IMR-90 (cell line): Measurements from ENCODE around the gene ELMO1. TPM values are rescaled to one million over a fixed set of nuclear protein-coding genes. Genes with fewer than 3 reads are reported as not detected.

Source experiments
- ATAC-seq: fragments of 200-7000 bp; cut with Tn5 transposase; 2 replicates; pipeline ENCODE4 v1.9.1; 2020; ENCODE audit warnings: low read depth, mild to moderate bottlenecking, moderate library complexity
- BruUV-seq: library from RNA; stranded (reverse); fragments of 400-500 nt; replicated peaks from 2 replicates; lab custom pipeline; 2021; lab: Mats Ljungman, UMichigan
- CTCF ChIA-PET: fragments of 300-600 bp; formaldehyde crosslinking; extraction: SDS; loops from one replicate; lab custom pipeline; 2021; ENCODE audit warnings: antibody characterized with exemption; lab: Yijun Ruan, JAX
- POLR2A ChIA-PET: fragments of 300-600 bp; sonication (Branson Sonifier 250); formaldehyde crosslinking; loops from one replicate; lab custom pipeline; 2022; ENCODE audit warnings: antibody characterized with exemption; ENCODE audit not compliant: unreplicated experiment; lab: Charles Lee
- DNase-seq: peaks from one replicate; pipeline ENCODE4 v3.0.0; 2013
- H2AFZ ChIP-seq: replicated peaks from 2 replicates; pipeline ENCODE3; 2013; ENCODE audit warnings: low read length, mild to moderate bottlenecking; ENCODE audit not compliant: poor library complexity
- H2AK5ac ChIP-seq: 2 replicates; pipeline ENCODE4 v1.6.1; 2013; ENCODE audit warnings: low read depth, low read length, inconsistent platforms
- H2AK9ac ChIP-seq: replicated peaks from 2 replicates; pipeline ENCODE3; 2013; ENCODE audit warnings: mild to moderate bottlenecking, low read depth, low read length, moderate library complexity; ENCODE audit not compliant: poor library complexity
- H2BK120ac ChIP-seq: 2 replicates; pipeline ENCODE4 v1.6.1; 2013; ENCODE audit warnings: low read depth, low read length, inconsistent platforms
- H2BK15ac ChIP-seq: 3 replicates; pipeline ENCODE4 v1.6.1; 2013; ENCODE audit warnings: low read depth, low read length, inconsistent platforms
- H2BK20ac ChIP-seq: 2 replicates; pipeline ENCODE4 v1.6.1; 2013; ENCODE audit warnings: low read depth, mild to moderate bottlenecking, inconsistent platforms, low read length, moderate library complexity
- H2BK5ac ChIP-seq: 2 replicates; pipeline ENCODE4 v1.6.1; 2013; ENCODE audit warnings: mild to moderate bottlenecking, low read depth, low read length, inconsistent platforms; ENCODE audit not compliant: poor library complexity, severe bottlenecking
- H3K14ac ChIP-seq: replicated peaks from 2 replicates; pipeline ENCODE4 v1.6.1; 2013; ENCODE audit warnings: low read depth, low read length, inconsistent platforms
- H3K18ac ChIP-seq: 2 replicates; pipeline ENCODE4 v1.6.1; 2013; ENCODE audit warnings: low read depth, low read length, control low read depth
- H3K23ac ChIP-seq: 2 replicates; pipeline ENCODE4 v1.6.1; 2013; ENCODE audit warnings: low read depth, low read length, inconsistent platforms
- H3K27ac ChIP-seq: 2 replicates; pipeline ENCODE4 v1.5.1; 2013; ENCODE audit warnings: mild to moderate bottlenecking, control low read depth, low read length; ENCODE audit not compliant: insufficient read depth
- H3K27me3 ChIP-seq: 2 replicates; pipeline ENCODE4 v1.6.1; 2013; ENCODE audit warnings: low read length; ENCODE audit not compliant: control insufficient read depth, insufficient read depth
- H3K36me3 ChIP-seq: 2 replicates; pipeline ENCODE4 v1.6.1; 2013; ENCODE audit warnings: low read length, mixed read lengths; ENCODE audit not compliant: control insufficient read depth, insufficient read depth
- H3K4ac ChIP-seq: 2 replicates; pipeline ENCODE4 v1.6.1; 2013; ENCODE audit warnings: low read depth, low read length, inconsistent platforms
- H3K4me1 ChIP-seq: 2 replicates; pipeline ENCODE4 v1.6.1; 2013; ENCODE audit warnings: low read length, mixed read lengths; ENCODE audit not compliant: control insufficient read depth, insufficient read depth
- H3K4me2 ChIP-seq: 2 replicates; pipeline ENCODE4 v1.6.1; 2013; ENCODE audit warnings: low read depth, mild to moderate bottlenecking, control low read depth, low read length, moderate library complexity
- H3K4me3 ChIP-seq: 2 replicates; pipeline ENCODE4 v1.5.1; 2013; ENCODE audit warnings: low read depth, mild to moderate bottlenecking, control low read depth, low read length, moderate library complexity; ENCODE audit not compliant: insufficient read depth
- H3K56ac ChIP-seq: 2 replicates; pipeline ENCODE4 v1.6.1; 2013; ENCODE audit warnings: low read length, inconsistent platforms; ENCODE audit not compliant: insufficient read depth; ENCODE audit errors: extremely low read depth
- H3K79me1 ChIP-seq, 2 experiments: 2 replicates each; pipeline ENCODE4 v1.6.1; 2013; ENCODE audit warnings: low read length in 2 of 2, inconsistent platforms in 1 of 2, low read depth in 1 of 2
- H3K9ac ChIP-seq: 2 replicates; pipeline ENCODE4 v1.6.1; 2013; ENCODE audit warnings: low read depth, low read length, control low read depth
- H3K9me1 ChIP-seq: 2 replicates; pipeline ENCODE4 v1.6.1; 2013; ENCODE audit warnings: low read length, inconsistent platforms; ENCODE audit not compliant: insufficient read depth
- H3K9me3 ChIP-seq: 2 replicates; pipeline ENCODE4 v1.6.1; 2013; ENCODE audit warnings: low read length; ENCODE audit not compliant: control insufficient read depth, insufficient read depth
- H4K20me1 ChIP-seq: 2 replicates; pipeline ENCODE4 v1.6.1; 2013; ENCODE audit warnings: low read length, inconsistent platforms; ENCODE audit not compliant: insufficient read depth
- H4K5ac ChIP-seq: 2 replicates; pipeline ENCODE4 v1.6.1; 2013; ENCODE audit warnings: mild to moderate bottlenecking, low read depth, low read length, control low read depth
- H4K8ac ChIP-seq, 2 experiments: 2 replicates each; pipeline ENCODE4 v1.6.1; 2013; ENCODE audit warnings: low read depth in 2 of 2, low read length in 2 of 2, control low read depth in 1 of 2, inconsistent platforms in 1 of 2
- H4K91ac ChIP-seq: 2 replicates; pipeline ENCODE4 v1.6.1; 2013; ENCODE audit warnings: low read depth, low read length, inconsistent platforms; ENCODE audit not compliant: insufficient read depth
- BHLHE40 ChIP-seq: fragments of 150-350 bp; IDR thresholded peaks from 2 replicates; pipeline ENCODE4 v1.6.1; 2016; ENCODE audit warnings: mild to moderate bottlenecking, low read depth, low read length
- CEBPB ChIP-seq: IDR thresholded peaks from 2 replicates; pipeline ENCODE4 v1.6.1; 2012; ENCODE audit warnings: low read depth, low read length, improper control_type of control experiment
- CHD1 ChIP-seq: IDR thresholded peaks from 2 replicates; pipeline ENCODE4 v1.6.1; 2012; ENCODE audit warnings: low read depth, low read length, improper control_type of control experiment
- FOS ChIP-seq: fragments of 150-350 bp; IDR thresholded peaks from 2 replicates; pipeline ENCODE4 v1.6.1; 2016; ENCODE audit warnings: low read depth, low read length
- MAFK ChIP-seq: IDR thresholded peaks from 2 replicates; pipeline ENCODE4 v1.6.1; 2012; ENCODE audit warnings: low read depth, low read length, improper control_type of control experiment
- MAZ ChIP-seq: IDR thresholded peaks from 2 replicates; pipeline ENCODE4 v1.6.1; 2012; ENCODE audit warnings: low read depth, mild to moderate bottlenecking, low read length, improper control_type of control experiment, moderate library complexity, borderline replicate concordance
- MXI1 ChIP-seq: IDR thresholded peaks from 2 replicates; pipeline ENCODE4 v1.6.1; 2012; ENCODE audit warnings: low read depth, mild to moderate bottlenecking, low read length, moderate library complexity, borderline replicate concordance
- NFE2L2 ChIP-seq: fragments of 150-350 bp; IDR thresholded peaks from 2 replicates; pipeline ENCODE4 v1.6.1; 2016; ENCODE audit warnings: low read depth, mild to moderate bottlenecking, low read length
- POLR2A ChIP-seq: IDR thresholded peaks from 2 replicates; pipeline ENCODE4 v1.6.1; 2012; ENCODE audit warnings: mild to moderate bottlenecking, low read depth, low read length
- RAD21 ChIP-seq: IDR thresholded peaks from 2 replicates; pipeline ENCODE4 v1.6.1; 2012; ENCODE audit warnings: low read length, improper control_type of control experiment
- RCOR1 ChIP-seq: IDR thresholded peaks from 2 replicates; pipeline ENCODE4 v1.6.1; 2012; ENCODE audit warnings: mild to moderate bottlenecking, low read length, improper control_type of control experiment; ENCODE audit not compliant: insufficient replicate concordance
- RFX5 ChIP-seq: IDR thresholded peaks from 2 replicates; pipeline ENCODE4 v1.8.0; 2012; ENCODE audit warnings: low read depth, mild to moderate bottlenecking, low read length, moderate library complexity
- SMC3 ChIP-seq: fragments of 150-350 bp; IDR thresholded peaks from 2 replicates; pipeline ENCODE4 v1.6.1; 2016; ENCODE audit warnings: low read depth, mild to moderate bottlenecking, antibody characterized with exemption, low read length, moderate library complexity
- WGBS, 2 experiments: methylation state at CpG; one replicate each; pipeline versions ENCODE4 v1.1.5 to v1.1.7; 2013; ENCODE audit warnings: missing lambda C conversion rate in 2 of 2; ENCODE audit not compliant: insufficient read length in 1 of 2; ENCODE audit errors: extremely low coverage in 2 of 2; 5-methylcytosine and 5-hydroxymethylcytosine counted together
- dilution Hi-C: fragments of 300-500 bp; cut with HindIII; formaldehyde crosslinking; loops from one replicate; pipeline ENCODE4 v1.14.3; 2018; ENCODE audit warnings: low sequenced_read_pairs; ENCODE audit not compliant: unreplicated experiment
- in situ Hi-C: fragments of 300-500 bp; cut with MboI; formaldehyde crosslinking; loops from 3 replicates; pipeline ENCODE4 v1.14.3; 2019; ENCODE audit warnings: low sequenced_read_pairs, inconsistent platforms, mixed read lengths
- intact Hi-C: fragments of 100-400 bp; cut with micrococcal nuclease; formaldehyde crosslinking; loops from 2 replicates; pipeline ENCODE4 v1.10.0; 2022
- polyA plus RNA-seq, 3 experiments: library from polyadenylated mRNA; depleted of rRNA; stranded (reverse); fragments of >200 nt; gene quantifications; 2 replicates each; pipeline ENCODE4 v1.2.3, GENCODE V29; 2012; ENCODE audit warnings: low replicate concordance in 1 of 3
- total RNA-seq: library from RNA; depleted of rRNA; stranded (reverse); fragments of >200 nt; gene quantifications from 2 replicates; pipeline ENCODE4 v1.2.3, GENCODE V29; 2012
- TF ChIP-seq, protein P1 (sequence below): conservative IDR thresholded peaks from 2 replicates; pipeline ENCODE4 v1.5.1; 2012; ENCODE audit warnings: mild to moderate bottlenecking, low read depth, low read length, improper control_type of control experiment
- TF ChIP-seq, protein P2 (sequence below): fragments of 150-350 bp; IDR thresholded peaks from 2 replicates; pipeline ENCODE4 v1.6.1; 2016; ENCODE audit warnings: low read depth, mild to moderate bottlenecking, low read length, moderate library complexity, borderline replicate concordance
- TF ChIP-seq, protein P3 (sequence below): fragments of 150-350 bp; IDR thresholded peaks from 2 replicates; pipeline ENCODE4 v1.6.1; 2017; ENCODE audit warnings: mild to moderate bottlenecking, antibody characterized with exemption, low read length, low read depth

The ELMO1 gene
- total and polyA plus RNA-seq, 2 of the 4 experiments (the other 2 are of a cell fraction): 0.03 TPM; not detected in 1

DNA sequence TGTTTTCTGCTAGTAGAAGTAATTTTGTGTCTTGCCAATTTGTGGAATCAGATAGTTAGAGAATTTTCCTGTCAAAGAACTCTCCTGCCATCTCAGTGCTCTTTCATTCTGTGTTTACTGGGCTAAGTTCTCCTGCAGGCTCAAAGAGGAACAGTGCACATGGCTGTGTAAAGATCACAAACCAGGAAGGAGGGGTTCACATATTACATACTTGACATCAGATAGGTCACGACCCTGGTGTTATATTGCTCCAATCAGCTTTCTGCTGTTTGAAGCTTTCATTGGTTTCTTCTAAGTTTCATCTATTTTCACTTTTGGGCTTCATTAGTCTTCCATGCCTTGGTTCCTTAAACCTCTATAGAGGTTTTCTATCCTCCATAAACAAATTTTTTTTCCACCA is 13.5 kb upstream of the ELMO1 start:
- BruUV-seq: no TSS peak
- no peak overlapping the region for H2AFZ ChIP-seq
- H3K9me3 ChIP-seq: peaks cover 7% of the 10 kb centered on the region; the same call in 1 of the 2 replicates
- DNase-seq (no peak), ATAC-seq (no peak)
- H4K5ac ChIP-seq: no peak overlapping the region
- TF ChIP-seq, protein P1, sequence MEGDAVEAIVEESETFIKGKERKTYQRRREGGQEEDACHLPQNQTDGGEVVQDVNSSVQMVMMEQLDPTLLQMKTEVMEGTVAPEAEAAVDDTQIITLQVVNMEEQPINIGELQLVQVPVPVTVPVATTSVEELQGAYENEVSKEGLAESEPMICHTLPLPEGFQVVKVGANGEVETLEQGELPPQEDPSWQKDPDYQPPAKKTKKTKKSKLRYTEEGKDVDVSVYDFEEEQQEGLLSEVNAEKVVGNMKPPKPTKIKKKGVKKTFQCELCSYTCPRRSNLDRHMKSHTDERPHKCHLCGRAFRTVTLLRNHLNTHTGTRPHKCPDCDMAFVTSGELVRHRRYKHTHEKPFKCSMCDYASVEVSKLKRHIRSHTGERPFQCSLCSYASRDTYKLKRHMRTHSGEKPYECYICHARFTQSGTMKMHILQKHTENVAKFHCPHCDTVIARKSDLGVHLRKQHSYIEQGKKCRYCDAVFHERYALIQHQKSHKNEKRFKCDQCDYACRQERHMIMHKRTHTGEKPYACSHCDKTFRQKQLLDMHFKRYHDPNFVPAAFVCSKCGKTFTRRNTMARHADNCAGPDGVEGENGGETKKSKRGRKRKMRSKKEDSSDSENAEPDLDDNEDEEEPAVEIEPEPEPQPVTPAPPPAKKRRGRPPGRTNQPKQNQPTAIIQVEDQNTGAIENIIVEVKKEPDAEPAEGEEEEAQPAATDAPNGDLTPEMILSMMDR: no peak
- TF ChIP-seq, protein P2, sequence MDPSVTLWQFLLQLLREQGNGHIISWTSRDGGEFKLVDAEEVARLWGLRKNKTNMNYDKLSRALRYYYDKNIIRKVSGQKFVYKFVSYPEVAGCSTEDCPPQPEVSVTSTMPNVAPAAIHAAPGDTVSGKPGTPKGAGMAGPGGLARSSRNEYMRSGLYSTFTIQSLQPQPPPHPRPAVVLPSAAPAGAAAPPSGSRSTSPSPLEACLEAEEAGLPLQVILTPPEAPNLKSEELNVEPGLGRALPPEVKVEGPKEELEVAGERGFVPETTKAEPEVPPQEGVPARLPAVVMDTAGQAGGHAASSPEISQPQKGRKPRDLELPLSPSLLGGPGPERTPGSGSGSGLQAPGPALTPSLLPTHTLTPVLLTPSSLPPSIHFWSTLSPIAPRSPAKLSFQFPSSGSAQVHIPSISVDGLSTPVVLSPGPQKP: no peak
- TF ChIP-seq NFE2L2 (no peak), FOS (no peak), RAD21 (no peak), MAZ (no peak), SMC3 (no peak), CEBPB (no peak), BHLHE40 (no peak), POLR2A (no peak), MAFK (no peak), RCOR1 (no peak), MXI1 (no peak), CHD1 (no peak), RFX5 (no peak)
- TF ChIP-seq, protein P3, sequence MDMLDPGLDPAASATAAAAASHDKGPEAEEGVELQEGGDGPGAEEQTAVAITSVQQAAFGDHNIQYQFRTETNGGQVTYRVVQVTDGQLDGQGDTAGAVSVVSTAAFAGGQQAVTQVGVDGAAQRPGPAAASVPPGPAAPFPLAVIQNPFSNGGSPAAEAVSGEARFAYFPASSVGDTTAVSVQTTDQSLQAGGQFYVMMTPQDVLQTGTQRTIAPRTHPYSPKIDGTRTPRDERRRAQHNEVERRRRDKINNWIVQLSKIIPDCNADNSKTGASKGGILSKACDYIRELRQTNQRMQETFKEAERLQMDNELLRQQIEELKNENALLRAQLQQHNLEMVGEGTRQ: no peak
- H3K9ac ChIP-seq: no peak overlapping the region
- H4K20me1 ChIP-seq: no peaks in the 10 kb centered on the region
- no peaks in the 10 kb centered on the region for H3K27me3 ChIP-seq
- WGBS, 2 experiments: no CpG with 5 or more reads among the region's 1 CpG
- dilution Hi-C loops (no loop called here), intact Hi-C loops (no loop called here), in situ Hi-C loops (no loop called here)
- no peak overlapping the region for H3K4ac ChIP-seq
- H3K27ac ChIP-seq: no peak overlapping the region
- no peaks in the 10 kb centered on the region for H3K4me1 ChIP-seq
- H4K8ac ChIP-seq: no peak overlapping the region
- no peaks in the 10 kb centered on the region for H3K79me1 ChIP-seq
- no peak overlapping the region for H4K91ac ChIP-seq
- ChIA-PET POLR2A (no interaction called here), CTCF (no interaction called here)
- H2AK9ac ChIP-seq: no peak overlapping the region
- no peaks in the 10 kb centered on the region for H3K9me1 ChIP-seq
- H3K36me3 ChIP-seq: no peaks in the 10 kb centered on the region
- no peak overlapping the region for H2AK5ac ChIP-seq
- H2BK120ac ChIP-seq: no peak overlapping the region
- no peak overlapping the region for H3K4me2 ChIP-seq
- H3K23ac ChIP-seq: no peak overlapping the region
- H2BK20ac ChIP-seq: no peak overlapping the region
- no peak overlapping the region for H2BK15ac ChIP-seq
- H3K18ac ChIP-seq: no peak overlapping the region
- no peak overlapping the region for H3K4me3 ChIP-seq
- no peak overlapping the region for H3K14ac ChIP-seq
- no peak overlapping the region for H2BK5ac ChIP-seq
- H3K56ac ChIP-seq: no peak overlapping the region
